ENCODE results near the gene CTNNA2. TPM values are rescaled to one million over a fixed set of nuclear protein-coding genes. Genes with fewer than 3 reads are reported as not detected.

Gene CTNNA2
- total RNA-seq, 3 donors from 2014 or later = 0.29 to 4.2 (median 1.1) TPM

DNA sequence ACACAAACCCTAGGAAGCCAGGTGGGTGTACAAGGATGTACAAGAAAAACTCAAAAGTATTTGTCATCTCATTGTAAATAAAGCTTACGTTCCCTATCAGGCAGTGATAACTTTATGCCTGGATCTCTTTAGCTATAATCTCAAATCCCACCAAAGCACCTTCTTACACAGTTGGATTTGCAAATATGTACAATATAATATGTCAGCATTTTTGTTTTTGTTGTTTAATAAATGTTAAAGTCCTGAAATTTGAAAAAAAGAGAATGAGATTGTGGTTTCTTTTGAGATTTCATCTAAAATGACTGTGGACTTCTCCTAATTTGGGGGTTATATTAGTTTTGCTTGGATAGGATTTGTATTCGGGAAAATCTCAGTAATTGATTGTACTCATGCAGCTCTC is 709.8 kb downstream of the CTNNA2 start:
- Histone ChIP-seq H3K4me1 (ENCODE audit: low read depth) (no peaks in the 10 kb centered on the region), H3K4me3 (no peak overlapping the region), H3K36me3 (ENCODE audit: low read depth) (no peaks in the 10 kb centered on the region), H3K9me3 (no peaks in the 10 kb centered on the region)
- DNase-seq (no peak), ATAC-seq (no peak)
- TF ChIP-seq, protein P1, sequence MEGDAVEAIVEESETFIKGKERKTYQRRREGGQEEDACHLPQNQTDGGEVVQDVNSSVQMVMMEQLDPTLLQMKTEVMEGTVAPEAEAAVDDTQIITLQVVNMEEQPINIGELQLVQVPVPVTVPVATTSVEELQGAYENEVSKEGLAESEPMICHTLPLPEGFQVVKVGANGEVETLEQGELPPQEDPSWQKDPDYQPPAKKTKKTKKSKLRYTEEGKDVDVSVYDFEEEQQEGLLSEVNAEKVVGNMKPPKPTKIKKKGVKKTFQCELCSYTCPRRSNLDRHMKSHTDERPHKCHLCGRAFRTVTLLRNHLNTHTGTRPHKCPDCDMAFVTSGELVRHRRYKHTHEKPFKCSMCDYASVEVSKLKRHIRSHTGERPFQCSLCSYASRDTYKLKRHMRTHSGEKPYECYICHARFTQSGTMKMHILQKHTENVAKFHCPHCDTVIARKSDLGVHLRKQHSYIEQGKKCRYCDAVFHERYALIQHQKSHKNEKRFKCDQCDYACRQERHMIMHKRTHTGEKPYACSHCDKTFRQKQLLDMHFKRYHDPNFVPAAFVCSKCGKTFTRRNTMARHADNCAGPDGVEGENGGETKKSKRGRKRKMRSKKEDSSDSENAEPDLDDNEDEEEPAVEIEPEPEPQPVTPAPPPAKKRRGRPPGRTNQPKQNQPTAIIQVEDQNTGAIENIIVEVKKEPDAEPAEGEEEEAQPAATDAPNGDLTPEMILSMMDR (IDR thresholded peaks at IDR 0.05) = no peak
- intact Hi-C loops (cut with DNase I, micrococcal nuclease) = no loop called here

DNA sequence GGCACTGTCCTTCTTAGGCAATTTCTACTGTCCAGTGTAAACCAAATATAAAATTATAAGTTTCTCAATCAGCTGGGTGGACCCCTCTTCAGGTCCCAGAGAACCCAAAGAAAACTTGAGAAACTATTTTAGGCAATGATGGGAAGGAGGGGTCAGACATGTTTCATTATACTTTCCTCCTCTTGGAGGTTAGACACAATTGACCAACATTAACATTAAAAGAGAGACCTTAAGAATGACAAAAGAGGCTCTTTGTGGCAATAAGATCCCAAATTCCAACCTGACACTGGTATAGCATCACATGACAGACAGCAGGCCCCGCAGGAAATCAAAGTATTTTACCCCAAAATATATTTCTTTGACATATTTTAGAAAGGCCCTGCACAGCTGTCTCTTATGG is 718.6 kb downstream of the CTNNA2 start:
- no peaks in the 10 kb centered on the region for H3K36me3 ChIP-seq (ENCODE audit: low read depth)
- H3K4me1 ChIP-seq (ENCODE audit: low read depth) = no peaks in the 10 kb centered on the region
- no peaks in the 10 kb centered on the region for H3K9me3 ChIP-seq
- intact Hi-C loops (cut with DNase I, micrococcal nuclease) = no loop called here
- no peak for ATAC-seq
- TF ChIP-seq, protein P1 (IDR thresholded peaks at IDR 0.05) = no peak
- no peak overlapping the region for H3K4me3 ChIP-seq
- no peak for DNase-seq

DNA sequence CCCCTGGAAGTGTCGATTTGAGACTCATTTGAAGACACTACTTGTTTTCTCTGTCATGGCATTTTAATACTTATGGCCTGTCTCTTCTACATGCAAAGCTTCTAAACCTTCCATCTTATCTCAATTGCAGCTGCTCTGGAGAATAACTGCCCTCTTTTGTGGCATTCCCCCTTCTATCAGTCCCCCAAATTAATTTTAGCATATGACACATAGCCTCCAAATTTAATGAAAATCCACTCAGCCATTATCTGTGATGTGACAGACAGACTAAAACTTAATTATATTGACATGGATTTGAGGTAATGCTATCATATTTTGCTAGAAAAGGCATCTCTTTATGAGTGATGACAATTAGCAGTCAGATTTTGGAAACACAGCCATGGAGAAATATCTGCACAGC is 720.5 kb downstream of the CTNNA2 start:
- ATAC-seq (no peak), DNase-seq (no peak)
- H3K4me1 ChIP-seq (ENCODE audit: low read depth) = no peaks in the 10 kb centered on the region
- no peaks in the 10 kb centered on the region for H3K36me3 ChIP-seq (ENCODE audit: low read depth)
- TF ChIP-seq, protein P1 (IDR thresholded peaks at IDR 0.05) = no peak
- H3K9me3 ChIP-seq = no peaks in the 10 kb centered on the region
- intact Hi-C loops (cut with DNase I, micrococcal nuclease) = no loop called here
- H3K4me3 ChIP-seq = no peak overlapping the region

GRCh38 chr2:80238692-80239469 is 726.0 kb downstream of the CTNNA2 start:
- peak; percentile 71 for ATAC-seq
- Histone ChIP-seq H3K36me3 (ENCODE audit: low read depth) (no peaks in the 10 kb centered on the region), H3K4me3 (no peak overlapping the region), H3K4me1 (ENCODE audit: low read depth) (no peaks in the 10 kb centered on the region), H3K9me3 (no peaks in the 10 kb centered on the region)
- DNase-seq = peak in 2 of 3 donors; percentile 43 to 82
- TF ChIP-seq, protein P1 (IDR thresholded peaks at IDR 0.05) = peak; percentile 50
- intact Hi-C loops (cut with DNase I, micrococcal nuclease) = no loop called here

DNA sequence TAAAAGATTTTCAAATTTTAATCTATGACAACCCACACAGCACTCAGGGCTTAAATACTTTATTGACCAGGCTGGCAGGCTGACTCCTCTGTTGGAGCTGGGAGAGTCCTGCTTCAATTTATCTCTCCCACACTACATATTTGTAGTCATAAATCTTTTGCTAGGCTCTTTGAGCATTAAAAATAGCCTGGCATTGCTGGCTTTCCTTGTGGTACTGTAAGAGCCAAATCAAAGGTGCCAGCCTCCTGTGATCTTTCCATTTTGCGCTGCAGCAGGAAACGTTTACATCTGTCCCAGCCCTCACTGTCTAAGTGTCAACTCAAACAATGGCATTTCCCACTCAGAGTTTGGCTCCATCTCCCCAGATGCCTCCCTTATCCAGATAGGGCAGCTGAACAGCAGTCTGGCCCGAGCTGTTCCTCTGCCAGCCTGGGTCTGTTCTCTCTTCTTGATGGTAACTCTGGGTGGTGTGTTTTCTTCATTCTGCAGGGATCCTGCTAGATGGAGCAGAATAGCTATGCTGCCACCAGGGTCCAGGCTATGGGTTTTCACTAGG is 729.6 kb downstream of the CTNNA2 start:
- Histone ChIP-seq H3K4me1 (ENCODE audit: low read depth) (no peaks in the 10 kb centered on the region), H3K9me3 (no peaks in the 10 kb centered on the region), H3K36me3 (ENCODE audit: low read depth) (no peaks in the 10 kb centered on the region), H3K4me3 (no peak overlapping the region)
- intact Hi-C loops (cut with DNase I, micrococcal nuclease) = no loop called here
- TF ChIP-seq, protein P1 (IDR thresholded peaks at IDR 0.05) = no peak
- ATAC-seq (no peak), DNase-seq (no peak)
